GM19099 (cell line): ENCODE measurements around the gene LRCH4.
A peak's percentile ranks its signal among the peaks of the same experiment; 100 is the strongest.

Experiments
- POLR2A ChIP-seq: IDR thresholded peaks from 3 replicates; pipeline ENCODE4 v1.6.1; 2011; ENCODE audit warnings: low read depth; ENCODE audit not compliant: insufficient read length; ENCODE audit errors: extremely low read depth

Gene LRCH4

GRCh38 chr7:100546129-100546925 lies 39.6 kb downstream of the LRCH4 start:
- no peak for TF ChIP-seq POLR2A

GRCh38 chr7:100545360-100546128 lies 40.4 kb downstream of the LRCH4 start:
- TF ChIP-seq POLR2A, result peak; percentile 55

- no peak for TF ChIP-seq POLR2A
Observed at GRCh38 chr7:100544967-100545359, 41.0 kb downstream of the LRCH4 start.

GRCh38 chr7:100544386-100544785 lies 41.5 kb downstream of the LRCH4 start:
- TF ChIP-seq POLR2A, result no peak

GRCh38 chr7:100543586-100543985 lies 42.3 kb downstream of the LRCH4 start:
- no peak for TF ChIP-seq POLR2A

GRCh38 chr7:100540073-100540723 lies 45.7 kb downstream of the LRCH4 start:
- TF ChIP-seq POLR2A, result no peak

GRCh38 chr7:100539436-100540006 lies 46.4 kb downstream of the LRCH4 start:
- no peak for TF ChIP-seq POLR2A

- peak; percentile 70 for TF ChIP-seq POLR2A
Observed at GRCh38 chr7:100538654-100539435, 47.1 kb downstream of the LRCH4 start, which contains the start of gene AGFG2. TSS of gene AGFG2 (plus strand) at chr7:100539203. CDS start at chr7:100539347, 144 bp downstream.

GRCh38 chr7:100538348-100538653 lies 47.6 kb downstream of the LRCH4 start:
- no peak for TF ChIP-seq POLR2A

GRCh38 chr7:100532165-100533022 lies 53.5 kb downstream of the LRCH4 start:
- no peak for TF ChIP-seq POLR2A
